CD4-positive, alpha-beta T cell treated with Interleukin-1 beta for 1 hour (primary cell): ENCODE measurements around the gene CCDC50.

Source experiments
- DNase-seq, 2 donors: peaks; one replicate each; pipeline ENCODE4 v3.0.0-alpha.2; 2020 to 2022

CCDC50 gene

DNA sequence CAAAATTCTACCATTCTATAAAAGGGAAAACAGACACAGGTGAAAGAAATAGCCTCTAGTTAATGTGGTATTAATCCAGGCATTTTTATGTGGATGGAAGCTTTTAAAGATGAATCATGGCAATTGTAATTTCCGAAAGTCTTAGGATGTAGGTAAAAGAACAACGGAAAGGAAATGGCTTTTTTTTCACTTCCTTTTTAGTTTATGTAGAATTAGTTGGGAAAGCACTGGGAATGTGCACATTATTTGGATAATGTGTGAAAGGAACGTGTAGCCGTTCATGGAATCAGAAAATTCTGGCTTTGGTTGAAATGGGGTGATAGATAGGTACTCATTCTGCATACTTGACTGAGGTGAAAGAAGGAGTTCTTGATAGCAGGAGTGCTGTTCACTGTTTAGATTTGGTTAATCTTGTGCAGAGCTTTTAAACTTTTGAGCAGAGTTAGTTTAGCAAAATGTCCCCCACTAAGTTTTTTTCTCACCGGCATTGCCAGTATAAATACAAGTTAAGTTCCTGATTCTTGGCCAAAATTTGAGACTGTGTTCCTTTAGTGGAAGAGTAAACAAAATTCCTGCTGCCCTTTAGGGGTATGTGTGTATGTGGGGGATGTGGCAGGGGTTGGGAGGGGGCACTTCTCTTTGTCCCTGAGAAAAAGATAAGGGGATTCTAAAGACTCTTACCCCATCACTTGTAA is 21.3 kb downstream of the CCDC50 start:
- DNase-seq = no peak

DNA sequence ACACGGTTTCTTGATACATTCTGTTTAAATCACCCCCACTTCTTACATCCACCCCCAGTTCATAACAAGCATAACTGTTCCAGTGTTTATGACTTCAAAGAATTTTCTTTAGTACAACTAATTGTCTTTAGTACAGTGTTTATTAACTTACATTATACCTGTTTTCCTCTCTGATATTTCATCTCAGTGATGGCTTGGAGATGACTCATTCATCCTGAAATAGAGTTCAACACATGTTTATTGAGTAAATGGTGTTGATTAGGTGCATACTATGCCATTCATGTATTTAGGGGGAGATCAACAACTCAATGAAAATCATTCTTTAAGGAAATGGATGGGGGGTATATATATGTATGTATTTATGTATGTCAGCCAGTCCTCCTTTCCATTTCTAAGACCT is 22.8 kb downstream of the CCDC50 start:
- DNase-seq = no peak

DNA sequence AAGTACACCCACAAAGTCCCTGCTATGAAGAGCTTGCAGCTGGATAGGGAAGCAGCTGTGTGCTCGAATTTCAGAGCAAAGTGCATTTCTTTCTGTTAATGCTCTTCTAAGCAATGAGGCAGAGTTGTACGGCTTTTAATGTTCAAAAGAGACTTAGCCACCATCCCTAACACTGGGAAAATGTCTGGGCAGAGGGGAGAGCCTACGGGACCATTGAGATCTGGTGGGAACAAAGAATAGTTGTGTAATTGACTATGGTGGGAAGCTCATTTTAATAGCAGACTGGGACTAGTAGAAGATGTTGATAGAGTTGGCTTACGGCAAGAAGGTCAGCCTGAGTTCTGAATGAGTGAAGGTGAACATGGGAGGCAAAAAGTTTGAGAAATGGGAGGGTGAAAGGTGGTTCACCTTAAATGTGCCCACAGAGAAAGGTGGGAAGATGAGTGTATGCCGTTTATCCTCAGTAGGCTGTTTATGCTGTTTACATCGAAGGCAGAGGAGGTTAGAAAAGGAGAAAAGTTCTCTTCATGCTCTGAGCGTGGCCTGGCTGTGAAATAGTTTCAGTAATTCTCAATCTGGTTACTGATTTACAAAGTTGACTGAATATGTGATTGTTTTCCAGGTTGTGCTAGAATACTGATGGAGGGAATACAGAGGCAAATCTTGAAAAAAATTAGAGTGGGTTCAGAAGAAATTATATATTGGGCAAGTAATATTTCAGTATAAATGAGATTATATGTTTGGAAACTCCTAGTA is 24.0 kb downstream of the CCDC50 start:
- no peak for DNase-seq

GRCh38 chr3:191355406-191355805 is 26.2 kb downstream of the CCDC50 start:
- no peak for DNase-seq

- DNase-seq = no peak
Measured at GRCh38 chr3:191356631-191357439, 27.6 kb downstream of the CCDC50 start.

DNA sequence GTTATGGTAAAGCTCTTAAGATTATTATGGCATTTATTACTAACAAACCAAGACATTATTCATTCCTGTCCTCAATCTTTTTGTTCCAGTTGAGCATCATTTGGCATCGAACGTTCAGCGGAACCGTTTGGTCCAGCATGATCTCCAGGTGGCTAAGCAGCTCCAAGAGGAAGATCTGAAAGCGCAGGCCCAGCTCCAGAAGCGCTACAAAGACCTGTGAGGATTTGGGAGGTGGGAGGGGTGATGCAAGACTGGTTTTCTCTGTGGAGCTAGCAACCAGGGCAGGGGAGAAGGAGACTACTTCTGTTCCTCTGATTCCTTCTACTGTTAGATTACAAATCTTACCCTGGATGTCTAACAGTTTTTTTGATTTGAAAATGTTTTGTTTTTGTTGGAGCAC is 28.7 kb downstream of the CCDC50 start:
- DNase-seq = no peak

GRCh38 chr3:191358929-191359328 is 29.7 kb downstream of the CCDC50 start:
- no peak for DNase-seq

DNA sequence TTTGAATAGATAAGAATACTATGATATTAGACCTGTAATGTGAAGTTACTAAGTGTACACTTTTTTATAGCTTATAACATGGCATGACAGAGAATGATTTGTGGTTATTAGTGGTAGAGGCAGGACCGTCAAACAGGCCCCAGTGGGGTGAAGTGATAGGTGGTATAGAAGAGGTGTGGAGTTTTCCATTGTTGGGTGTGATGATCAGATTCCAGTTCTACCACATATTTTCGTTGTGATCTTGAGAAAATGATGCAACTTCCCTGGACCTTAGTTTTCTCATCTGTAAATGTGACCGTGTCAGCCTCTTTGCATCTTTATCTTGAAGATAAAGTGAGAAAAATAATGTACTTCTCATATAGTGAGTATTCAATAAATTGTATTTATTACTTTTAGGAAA is 31.4 kb downstream of the CCDC50 start:
- DNase-seq = no peak

- no peak for DNase-seq
Measured at GRCh38 chr3:191361456-191361855, 32.3 kb downstream of the CCDC50 start.

- DNase-seq = no peak
Measured at GRCh38 chr3:191362037-191362436, 32.8 kb downstream of the CCDC50 start.

DNA sequence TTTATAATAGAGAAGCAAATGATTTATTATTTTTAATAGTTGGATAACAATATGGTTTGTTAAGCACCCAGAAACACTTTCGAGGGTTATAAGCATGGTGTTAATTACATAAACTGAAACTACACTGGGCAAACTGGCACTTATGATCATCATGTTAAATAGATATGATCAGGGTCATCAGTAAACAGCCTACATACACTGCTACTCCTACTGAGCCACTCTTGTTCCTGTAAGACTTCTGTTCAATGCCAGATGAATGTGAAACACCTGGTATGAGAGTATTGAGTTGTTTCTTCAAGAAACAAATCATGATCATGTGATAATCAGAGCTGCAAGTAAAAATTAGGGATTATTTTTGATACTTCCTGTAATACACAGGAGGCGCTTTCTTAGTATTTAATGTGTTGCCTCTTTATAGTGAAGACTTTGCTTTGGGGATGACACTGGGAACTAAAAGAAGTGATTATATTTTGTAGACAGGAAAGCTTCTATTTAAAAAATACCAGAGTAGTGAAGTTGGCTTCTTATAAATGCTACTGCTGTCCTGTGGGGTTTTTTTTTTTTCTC is 33.4 kb downstream of the CCDC50 start:
- no peak for DNase-seq

- DNase-seq = no peak
Measured at GRCh38 chr3:191363221-191363620, 34.0 kb downstream of the CCDC50 start.

GRCh38 chr3:191366675-191367074 is 37.5 kb downstream of the CCDC50 start:
- DNase-seq = no peak

GRCh38 chr3:191368755-191369615 is 39.8 kb downstream of the CCDC50 start:
- DNase-seq = no peak

DNA sequence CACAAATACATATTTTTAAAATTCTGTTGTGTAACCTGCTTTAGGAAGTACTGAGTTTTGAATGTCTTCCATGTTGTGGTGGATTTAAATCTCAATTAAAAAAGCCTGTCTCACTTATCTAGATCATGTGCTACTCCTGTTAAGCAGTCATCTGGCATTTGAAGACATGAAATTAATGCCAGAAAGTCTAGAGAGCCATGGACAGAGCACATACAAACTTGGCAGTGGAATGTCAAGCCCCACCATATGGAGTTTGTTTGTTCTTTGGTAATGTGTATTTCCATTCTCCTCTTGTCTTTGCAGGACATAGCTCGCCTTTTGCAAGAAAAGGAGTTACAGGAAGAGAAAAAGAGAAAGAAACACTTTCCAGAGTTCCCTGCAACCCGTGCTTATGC is 40.4 kb downstream of the CCDC50 start:
- no peak for DNase-seq

- no peak for DNase-seq
Measured at GRCh38 chr3:191372122-191372521, 42.9 kb downstream of the CCDC50 start.

- DNase-seq = no peak
Measured at GRCh38 chr3:191373327-191373726, 44.1 kb downstream of the CCDC50 start.

DNA sequence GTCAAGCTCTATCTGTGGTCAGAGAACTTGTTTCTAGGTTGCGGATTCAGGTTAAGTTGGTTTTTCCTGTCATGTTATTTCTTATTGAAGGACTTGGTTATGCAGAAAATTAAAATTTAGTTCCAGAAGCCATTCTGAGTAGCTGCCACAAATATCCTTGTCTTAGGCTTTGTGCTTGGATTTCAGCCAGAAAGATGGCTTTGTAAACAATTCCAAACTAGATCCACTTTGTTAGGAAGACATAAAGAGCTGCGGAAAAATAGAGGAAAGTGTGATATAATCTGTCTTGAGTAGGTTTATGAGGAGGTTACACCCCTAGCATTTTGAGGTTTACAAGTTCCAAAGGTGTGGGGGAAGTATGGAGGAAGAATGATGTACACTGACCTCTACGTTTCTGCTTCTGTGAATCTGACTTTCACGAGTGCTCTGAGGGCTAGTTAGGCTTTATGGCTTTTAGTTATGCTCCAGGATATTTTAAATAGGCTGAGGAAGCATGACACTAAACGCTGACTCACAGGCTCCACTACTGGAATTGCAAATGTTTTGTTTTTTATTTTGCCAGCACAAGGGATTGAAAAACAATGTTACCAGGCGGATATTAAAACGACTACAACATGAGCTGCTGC is 47.4 kb downstream of the CCDC50 start:
- no peak for DNase-seq

GRCh38 chr3:191378142-191378812 is 49.1 kb downstream of the CCDC50 start:
- no peak for DNase-seq

- no peak for DNase-seq
Measured at GRCh38 chr3:191379446-191379845, 50.3 kb downstream of the CCDC50 start.

DNA sequence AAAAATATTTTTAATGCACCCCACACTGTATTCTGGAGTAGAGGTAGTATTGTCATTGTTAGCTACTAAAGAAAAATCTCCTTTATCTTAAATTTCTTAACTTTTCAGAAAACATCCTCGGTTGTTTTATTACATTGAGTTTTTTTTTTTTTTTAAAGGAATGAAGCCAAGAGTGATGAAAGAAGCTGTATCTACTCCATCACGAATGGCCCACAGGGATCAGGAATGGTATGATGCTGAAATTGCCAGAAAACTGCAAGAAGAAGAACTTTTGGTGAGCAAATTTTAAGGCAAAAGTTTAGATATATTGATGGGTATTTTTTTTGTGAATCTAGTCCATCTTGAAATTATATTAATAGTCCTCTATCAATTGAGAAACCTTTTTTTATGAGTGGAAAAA is 50.8 kb downstream of the CCDC50 start:
- no peak for DNase-seq
